NCI-H526 (cell line): Measurements from ENCODE around the gene ZBED4.
A peak's percentile ranks its signal among the peaks of the same experiment; 100 is the strongest.

Source experiments
- DNase-seq, 2 experiments: peaks; one replicate each; lab custom pipeline; 2025; lab: John Stamatoyannopoulos, UW

Gene ZBED4

GRCh38 chr22:49936018-49936972, 82.7 kb downstream of the ZBED4 start:
- DNase-seq: peak in 1 of 2 experiments; percentile 48

DNA sequence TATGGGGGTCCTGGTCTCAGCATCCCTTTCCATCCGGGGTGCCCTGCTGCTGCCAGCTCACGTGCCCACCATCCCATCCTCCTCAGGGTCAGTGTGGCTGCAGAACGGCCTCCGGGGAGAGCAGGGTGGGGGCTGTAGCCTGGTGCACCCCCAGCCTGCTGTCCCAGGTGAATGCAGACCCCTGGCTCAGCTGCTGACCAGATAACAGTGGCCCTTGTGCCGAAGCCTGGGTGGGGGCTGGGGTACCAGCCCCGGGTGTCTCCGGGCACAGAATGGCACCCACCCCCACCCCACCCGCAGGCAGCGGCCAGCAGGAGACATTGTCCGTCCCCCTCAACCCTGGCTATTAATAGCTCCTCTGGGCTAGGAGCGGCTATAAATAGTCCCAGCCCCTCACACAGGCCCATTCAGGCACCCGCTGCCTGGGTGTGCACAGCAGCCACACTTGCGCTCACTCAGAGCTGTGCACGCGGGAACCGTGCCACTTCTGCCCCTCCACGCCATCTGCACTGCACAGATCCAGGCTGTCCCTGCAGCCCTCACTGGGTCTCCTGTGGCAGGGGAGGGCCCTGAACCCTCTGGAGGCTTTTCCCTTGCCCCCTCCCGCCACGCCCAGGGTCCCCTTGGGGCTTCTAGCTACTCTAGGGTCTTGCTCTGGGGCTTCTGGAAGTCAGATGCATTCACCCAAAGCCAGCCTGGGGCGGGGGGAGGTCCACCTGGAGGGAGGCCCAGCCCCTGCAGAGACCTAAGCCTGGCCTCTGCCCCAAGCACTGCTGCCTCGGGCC, 83.5 kb downstream of the ZBED4 start:
- DNase-seq: peak in 1 of 2 experiments; percentile 22

DNA sequence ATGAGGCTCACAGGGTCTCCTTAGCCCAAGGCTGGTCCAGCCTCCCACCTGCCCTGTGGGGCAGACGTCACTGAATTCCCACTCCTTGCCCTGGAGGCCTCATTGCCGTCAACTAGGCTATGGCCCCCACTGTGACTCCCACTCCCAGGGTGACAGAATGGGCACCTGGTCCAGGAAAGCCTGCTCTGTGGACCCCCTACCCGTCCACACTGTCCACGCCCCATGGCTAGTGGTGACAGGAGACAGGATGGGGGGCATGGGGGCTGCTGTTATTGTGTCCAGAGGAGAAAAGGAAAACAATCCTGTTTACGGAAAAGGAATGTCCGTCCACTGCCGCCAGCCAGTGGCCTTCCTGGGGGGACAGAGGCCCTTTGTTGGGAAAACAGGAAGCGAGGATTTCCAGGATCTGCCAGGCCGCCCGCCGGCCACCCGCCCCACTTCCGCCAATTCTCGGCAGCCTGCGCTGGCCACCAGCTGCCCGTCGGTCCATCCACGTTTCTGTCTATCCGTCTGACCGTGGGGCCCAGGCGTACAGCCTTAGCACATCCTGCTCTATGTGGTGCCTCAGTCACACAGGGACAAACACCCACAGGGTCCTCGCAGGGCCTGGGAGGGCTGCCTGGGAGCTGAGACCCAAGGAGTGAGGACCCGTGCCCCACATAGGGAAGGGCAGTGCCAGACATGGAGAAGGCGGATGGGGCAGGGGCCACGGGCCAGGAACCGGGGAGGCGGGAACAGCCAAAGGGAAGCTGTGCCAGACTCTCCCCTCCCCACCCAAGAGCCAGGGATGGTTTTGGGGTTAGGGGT, 84.3 kb downstream of the ZBED4 start:
- DNase-seq: no peak

DNA sequence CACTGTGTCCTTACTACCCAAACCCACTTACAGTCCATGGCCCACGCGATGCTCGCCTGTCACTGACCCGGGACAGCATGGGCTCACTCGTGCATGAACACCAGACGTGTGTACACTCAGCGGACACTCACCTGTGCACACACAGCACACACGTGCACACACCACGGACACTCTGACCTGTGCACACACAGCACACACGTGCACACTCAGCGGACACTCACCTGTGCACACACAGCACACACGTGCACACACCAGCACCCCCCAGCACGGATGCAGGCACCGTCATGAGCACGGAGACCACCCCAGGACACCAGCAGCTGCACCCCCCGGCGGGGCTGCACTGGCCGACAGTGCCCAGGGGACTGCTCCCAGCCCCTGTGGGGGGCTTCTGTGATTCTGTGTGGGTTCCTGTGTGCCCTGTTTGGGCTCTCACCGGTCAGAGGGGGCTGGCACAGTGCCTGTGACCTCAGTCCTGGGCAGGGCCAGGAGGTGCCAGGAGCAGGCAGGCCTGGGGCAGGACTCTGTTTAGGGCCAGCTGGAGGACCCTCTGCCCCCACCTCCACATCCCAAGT, 85.0 kb downstream of the ZBED4 start:
- no peak for DNase-seq
